Measurements from ENCODE around the gene PATJ.
A peak's percentile ranks its signal among the peaks of the same experiment; 100 is the strongest.
"Not testable (repeated sequence)": the region's sequence is repeated elsewhere in the genome, so short reads cannot be mapped to it uniquely, and the experiment has no call there.

PATJ gene

GRCh38 chr1:61741711-61742619, at the start of gene PATJ:
Gene PATJ, plus strand, starts transcription at chr1:61742480. Its CDS starts 20,413 bp downstream, at chr1:61762893.
- no peak for DNase-seq

- no peak for DNase-seq
Measured at GRCh38 chr1:61699911-61700851, 42.1 kb upstream of the PATJ start.

GRCh38 chr1:61708953-61709907, 33.0 kb upstream of the PATJ start:
- no peak for DNase-seq

GRCh38 chr1:61709908-61710289, 32.4 kb upstream of the PATJ start:
- no peak for DNase-seq

GRCh38 chr1:61711257-61711656, 31.0 kb upstream of the PATJ start:
- not testable (repeated sequence) for DNase-seq

GRCh38 chr1:61711969-61712368, 30.3 kb upstream of the PATJ start:
- DNase-seq = no peak

GRCh38 chr1:61718996-61719663, 23.1 kb upstream of the PATJ start:
- not testable (repeated sequence) for DNase-seq

GRCh38 chr1:61724506-61724812, 17.8 kb upstream of the PATJ start:
- no peak for DNase-seq

GRCh38 chr1:61724813-61725694, 17.2 kb upstream of the PATJ start, which contains the start of gene TM2D1:
Gene TM2D1, minus strand, starts transcription at chr1:61725141. Its CDS starts 21 bp downstream, at chr1:61725120.
- DNase-seq = peak; percentile 81

- DNase-seq = no peak
Measured at GRCh38 chr1:61727544-61727943, 14.7 kb upstream of the PATJ start.

GRCh38 chr1:61730679-61731078, 11.6 kb upstream of the PATJ start:
- not testable (repeated sequence) for DNase-seq

GRCh38 chr1:61732726-61733125, 9.6 kb upstream of the PATJ start:
- DNase-seq = no peak

- no peak for DNase-seq
Measured at GRCh38 chr1:61740751-61741700, 1.3 kb upstream of the PATJ start.

GRCh38 chr1:61742620-61743430, 545 bp downstream of the PATJ start:
- DNase-seq = no peak

- DNase-seq = no peak
Measured at GRCh38 chr1:61743431-61743705, 1.1 kb downstream of the PATJ start.

- no peak for DNase-seq
Measured at GRCh38 chr1:61743716-61744580, 1.7 kb downstream of the PATJ start.

GRCh38 chr1:61746813-61747212, 4.5 kb downstream of the PATJ start:
- DNase-seq = no peak

- no peak for DNase-seq
Measured at GRCh38 chr1:61748566-61748965, 6.3 kb downstream of the PATJ start.

Data from NCI-H1417 treated with DMSO at 0.1 percent for 48 hours (cell line).